A673 (cell line): ENCODE measurements around the gene RASA1. TPM values are rescaled to one million over a fixed set of nuclear protein-coding genes. Genes with fewer than 3 reads are reported as not detected.

ENCODE experiments used
- BruUV-seq: library from RNA; stranded (reverse); fragments of 400-500 nt; replicated peaks from 2 replicates; lab custom pipeline; 2021; lab: Mats Ljungman, UMichigan
- CTCF ChIA-PET: fragments of 300-600 bp; sonication (Branson Sonifier 250); formaldehyde crosslinking; loops from one replicate; lab custom pipeline; 2022; ENCODE audit warnings: antibody characterized with exemption; lab: Charles Lee
- POLR2A ChIA-PET: fragments of 300-600 bp; sonication (Branson Sonifier 250); formaldehyde crosslinking; loops from one replicate; lab custom pipeline; 2022; ENCODE audit warnings: antibody characterized with exemption; ENCODE audit not compliant: low non-redundant PET; lab: Charles Lee
- DNase-seq: peaks from one replicate; pipeline ENCODE4 v3.0.0-alpha.2; 2015; ENCODE audit warnings: low spot score
- H3K27ac ChIP-seq: fragments of 200-600 bp; sonication (generic); 2 replicates; pipeline ENCODE4 v1.5.1; 2016; ENCODE audit warnings: mixed run types, low read depth, mild to moderate bottlenecking, mixed read lengths, antibody characterized with exemption, low read length; ENCODE audit not compliant: poor library complexity, severe bottlenecking
- H3K27me3 ChIP-seq: fragments of 200-600 bp; sonication (generic); replicated peaks from 2 replicates; pipeline ENCODE4 v1.6.1; 2017; ENCODE audit warnings: mixed run types, low read depth, mild to moderate bottlenecking, mixed read lengths, antibody characterized with exemption, low read length; ENCODE audit not compliant: insufficient read depth, poor library complexity
- H3K36me3 ChIP-seq: fragments of 200-600 bp; sonication (generic); 2 replicates; pipeline ENCODE4 v1.6.1; 2016; ENCODE audit warnings: mixed run types, mild to moderate bottlenecking, mixed read lengths, antibody characterized with exemption, low read length; ENCODE audit not compliant: insufficient read depth, poor library complexity, severe bottlenecking
- H3K4me1 ChIP-seq: fragments of 200-600 bp; sonication (generic); 2 replicates; pipeline ENCODE4 v1.6.1; 2017; ENCODE audit warnings: mixed run types, mild to moderate bottlenecking, mixed read lengths, antibody characterized with exemption, low read length; ENCODE audit not compliant: insufficient read depth, poor library complexity, severe bottlenecking
- H3K4me3 ChIP-seq: fragments of 200-600 bp; sonication (generic); 2 replicates; pipeline ENCODE4 v1.5.1; 2016; ENCODE audit warnings: low read depth, mixed run types, mild to moderate bottlenecking, mixed read lengths, low read length; ENCODE audit not compliant: poor library complexity, severe bottlenecking
- H3K9me3 ChIP-seq: fragments of 200-600 bp; sonication (generic); 2 replicates; pipeline ENCODE4 v1.6.1; 2016; ENCODE audit warnings: mixed run types, low read depth, mild to moderate bottlenecking, mixed read lengths, antibody characterized with exemption, low read length; ENCODE audit not compliant: poor library complexity, severe bottlenecking
- CTCF ChIP-seq: fragments of 300-800, 200-600 bp; sonication (generic); conservative IDR thresholded peaks from 2 replicates; pipeline ENCODE4 v1.5.1; 2017; ENCODE audit warnings: low read depth, mild to moderate bottlenecking, antibody characterized with exemption, low read length, moderate library complexity, mixed read lengths
- EZH2 ChIP-seq: fragments of 200-600 bp; sonication (generic); IDR thresholded peaks from 2 replicates; pipeline ENCODE4 v1.6.1; 2017; ENCODE audit warnings: borderline replicate concordance, low read depth, mild to moderate bottlenecking, mixed read lengths, antibody characterized with exemption, low read length; ENCODE audit not compliant: poor library complexity, severe bottlenecking
- intact Hi-C: fragments of 100-400 bp; cut with micrococcal nuclease; formaldehyde crosslinking; loops from one replicate; pipeline ENCODE4 v1.10.0; 2022; ENCODE audit not compliant: unreplicated experiment
- total RNA-seq: library from RNA; stranded (reverse); gene quantifications from 2 replicates; pipeline ENCODE4 v1.2.3, GENCODE V29; 2021

The RASA1 gene
- total RNA-seq, 1 experiment from 2014 or later = 34.2 TPM

GRCh38 chr5:87411586-87411972, 143.9 kb downstream of the RASA1 start:
- Histone ChIP-seq H3K27me3 (no peaks in the 10 kb centered on the region), H3K4me1 (peaks cover 11% of the 10 kb centered on the region), H3K27ac (peak overlapping the region; percentile 86), H3K4me3 (peak overlapping the region; percentile 66), H3K9me3 (no peaks in the 10 kb centered on the region), H3K36me3 (peaks cover 40% of the 10 kb centered on the region)
- TF ChIP-seq EZH2 = no peak
- POLR2A ChIA-PET = no interaction called here
- CTCF ChIA-PET = no interaction called here
- BruUV-seq = no TSS peak
- DNase-seq = no peak
- intact Hi-C loops = no loop called here

GRCh38 chr5:87411973-87412629, 144.4 kb downstream of the RASA1 start:
- BruUV-seq = TSS peak; percentile 78
- Histone ChIP-seq H3K9me3 (no peaks in the 10 kb centered on the region), H3K27me3 (no peaks in the 10 kb centered on the region), H3K4me1 (peaks cover 11% of the 10 kb centered on the region), H3K27ac (peak overlapping the region; percentile 86), H3K4me3 (peak overlapping the region; percentile 66), H3K36me3 (peaks cover 35% of the 10 kb centered on the region)
- ChIA-PET CTCF (no interaction called here), POLR2A (no interaction called here)
- intact Hi-C loops = no loop called here
- peak; percentile 21 for DNase-seq
- TF ChIP-seq EZH2 (no peak), CTCF (no peak)

- CTCF ChIA-PET = no interaction called here
These were observed 145.1 kb downstream of the RASA1 start, which contains the start of gene CCNH for GRCh38 chr5:87412630-87413342. Gene CCNH (minus strand): TSS chr5:87412930. CDS start chr5:87412794, 136 bp downstream.

More at GRCh38 chr5:87412630-87413342, 145.1 kb downstream of the RASA1 start, which contains the start of gene CCNH:
- intact Hi-C loops = no loop called here
- POLR2A ChIA-PET = no interaction called here
- no peak for TF ChIP-seq EZH2
- TF ChIP-seq CTCF = no peak
- H3K4me1 ChIP-seq = peaks cover 11% of the 10 kb centered on the region
- H3K4me3 ChIP-seq = peak within 1 kb of the TSS; percentile 66
- H3K27ac ChIP-seq = peak within 1 kb of the TSS; percentile 86
- peak; percentile 99 for DNase-seq
- TSS peak; percentile 84 for BruUV-seq
- no peaks in the 10 kb centered on the region for H3K9me3 ChIP-seq
- H3K27me3 ChIP-seq = no peaks in the 10 kb centered on the region
- peaks cover 28% of the 10 kb centered on the region for H3K36me3 ChIP-seq
